ENCODE results near the gene FSD1. TPM values are rescaled to one million over a fixed set of nuclear protein-coding genes. Genes with fewer than 3 reads are reported as not detected.
"Not testable (repeated sequence)": the region's sequence is repeated elsewhere in the genome, so short reads cannot be mapped to it uniquely, and the experiment has no call there.

The FSD1 gene
- total RNA-seq, 1 donor from 2014 or later = 48.3 TPM

DNA sequence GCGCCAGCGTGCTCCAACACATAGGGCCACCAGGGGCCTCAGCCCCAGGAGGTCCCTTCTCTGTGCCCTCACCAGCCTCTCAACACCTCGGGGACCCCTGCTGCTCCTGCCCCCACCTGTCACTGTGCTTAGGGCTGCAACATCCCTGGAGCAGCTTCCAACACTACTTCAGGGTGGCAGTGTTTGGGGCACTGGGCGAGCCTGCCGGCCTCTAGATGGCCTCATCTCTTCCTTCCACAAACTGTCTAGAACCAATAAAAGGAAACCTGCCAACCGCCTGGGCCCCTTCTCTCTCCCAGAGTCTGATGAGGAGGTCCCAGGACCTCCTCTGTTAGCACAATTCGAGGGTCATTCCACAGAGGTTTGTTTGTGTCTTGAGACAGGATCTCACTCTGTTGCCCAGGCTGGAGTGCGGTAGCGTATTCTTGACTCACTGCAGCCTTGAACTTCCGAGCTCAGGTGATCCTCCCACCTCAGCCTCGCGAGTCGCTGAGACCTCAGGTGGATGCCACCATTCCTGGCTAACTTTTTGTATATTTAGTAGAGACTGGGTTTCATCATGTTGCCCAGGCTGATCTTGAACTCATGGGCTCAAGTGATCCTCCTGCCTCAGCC, 35.5 kb upstream of the FSD1 start:
- no peaks in the 10 kb centered on the region for H3K36me3 ChIP-seq
- H3K4me2 ChIP-seq = no peak overlapping the region
- no peaks in the 10 kb centered on the region for H3K4me1 ChIP-seq
- no peaks in the 10 kb centered on the region for H3K79me2 ChIP-seq (ENCODE audit: low read depth)
- no peaks in the 10 kb centered on the region for H3K9me3 ChIP-seq (ENCODE audit: low read depth)
- H3K27me3 ChIP-seq = no peaks in the 10 kb centered on the region
- H3F3A ChIP-seq (ENCODE audit: low read depth) = peaks cover 6% of the 10 kb centered on the region
- no peak overlapping the region for H2AFZ ChIP-seq (replicated peaks)
- Mint-ChIP-seq H3K9me3 (no peaks in the 10 kb centered on the region), H3K27ac (no peak overlapping the region), H3K4me1 (peaks cover 4% of the 10 kb centered on the region), H3K36me3 (peaks cover 2% of the 10 kb centered on the region), H3K27me3 (ENCODE audit: insufficient read depth, low read depth) (peaks cover 6% of the 10 kb centered on the region), H3K4me3 (no peak overlapping the region)
- peaks cover 5% of the 10 kb centered on the region for H4K20me1 ChIP-seq (ENCODE audit: low read depth)
- DNase-seq (ENCODE audit: low spot score) = no peak
- no peak overlapping the region for H3K9ac ChIP-seq
- H3K4me3 ChIP-seq = no peak overlapping the region
- no peak for TF ChIP-seq EZH2 (IDR thresholded peaks at IDR 0.05)
- TF ChIP-seq, protein P1, sequence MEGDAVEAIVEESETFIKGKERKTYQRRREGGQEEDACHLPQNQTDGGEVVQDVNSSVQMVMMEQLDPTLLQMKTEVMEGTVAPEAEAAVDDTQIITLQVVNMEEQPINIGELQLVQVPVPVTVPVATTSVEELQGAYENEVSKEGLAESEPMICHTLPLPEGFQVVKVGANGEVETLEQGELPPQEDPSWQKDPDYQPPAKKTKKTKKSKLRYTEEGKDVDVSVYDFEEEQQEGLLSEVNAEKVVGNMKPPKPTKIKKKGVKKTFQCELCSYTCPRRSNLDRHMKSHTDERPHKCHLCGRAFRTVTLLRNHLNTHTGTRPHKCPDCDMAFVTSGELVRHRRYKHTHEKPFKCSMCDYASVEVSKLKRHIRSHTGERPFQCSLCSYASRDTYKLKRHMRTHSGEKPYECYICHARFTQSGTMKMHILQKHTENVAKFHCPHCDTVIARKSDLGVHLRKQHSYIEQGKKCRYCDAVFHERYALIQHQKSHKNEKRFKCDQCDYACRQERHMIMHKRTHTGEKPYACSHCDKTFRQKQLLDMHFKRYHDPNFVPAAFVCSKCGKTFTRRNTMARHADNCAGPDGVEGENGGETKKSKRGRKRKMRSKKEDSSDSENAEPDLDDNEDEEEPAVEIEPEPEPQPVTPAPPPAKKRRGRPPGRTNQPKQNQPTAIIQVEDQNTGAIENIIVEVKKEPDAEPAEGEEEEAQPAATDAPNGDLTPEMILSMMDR (IDR thresholded peaks at IDR 0.05) = no peak
- no peak for TF ChIP-seq EZH2phosphoT487 (IDR thresholded peaks at IDR 0.05)
- H3K27ac ChIP-seq = no peak overlapping the region

DNA sequence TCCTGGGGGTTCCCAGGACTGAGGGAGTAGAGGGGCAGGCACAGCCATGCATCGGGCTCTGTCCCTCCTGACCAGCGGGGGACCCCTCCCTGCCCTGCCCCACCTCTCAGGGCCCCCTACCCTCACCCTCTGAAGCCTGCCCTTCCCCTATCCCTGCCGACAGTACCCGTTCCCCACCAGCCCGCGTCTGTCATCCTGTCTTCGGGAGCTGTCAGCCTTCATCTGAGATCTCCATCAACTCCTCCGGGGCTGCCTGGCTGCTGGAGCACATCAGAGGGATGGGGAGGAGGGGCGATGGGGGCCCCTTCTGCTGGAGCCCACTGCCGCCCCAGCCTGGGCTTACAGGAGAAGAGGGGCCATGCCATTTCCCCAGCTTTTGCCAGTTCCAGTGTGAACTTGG, 31.5 kb upstream of the FSD1 start:
- no peak overlapping the region for H3K4me2 ChIP-seq
- no peaks in the 10 kb centered on the region for H3K79me2 ChIP-seq (ENCODE audit: low read depth)
- Mint-ChIP-seq H3K27ac (no peak overlapping the region), H3K36me3 (peaks cover 2% of the 10 kb centered on the region), H3K9me3 (no peaks in the 10 kb centered on the region), H3K4me3 (no peak overlapping the region), H3K4me1 (peaks cover 7% of the 10 kb centered on the region), H3K27me3 (ENCODE audit: insufficient read depth, low read depth) (no peaks in the 10 kb centered on the region)
- no peaks in the 10 kb centered on the region for H3K36me3 ChIP-seq
- peaks cover 5% of the 10 kb centered on the region for H3F3A ChIP-seq (ENCODE audit: low read depth)
- H3K9ac ChIP-seq = no peak overlapping the region
- H3K27ac ChIP-seq = no peak overlapping the region
- no peak overlapping the region for H2AFZ ChIP-seq (replicated peaks)
- no peaks in the 10 kb centered on the region for H4K20me1 ChIP-seq (ENCODE audit: low read depth)
- H3K4me3 ChIP-seq = no peak overlapping the region
- no peaks in the 10 kb centered on the region for H3K9me3 ChIP-seq (ENCODE audit: low read depth)
- TF ChIP-seq EZH2phosphoT487 (IDR thresholded peaks at IDR 0.05) = no peak
- TF ChIP-seq, protein P1 (IDR thresholded peaks at IDR 0.05) = no peak
- no peak for TF ChIP-seq EZH2 (IDR thresholded peaks at IDR 0.05)
- no peak for DNase-seq (ENCODE audit: low spot score)
- peaks cover 13% of the 10 kb centered on the region for H3K27me3 ChIP-seq
- no peaks in the 10 kb centered on the region for H3K4me1 ChIP-seq

DNA sequence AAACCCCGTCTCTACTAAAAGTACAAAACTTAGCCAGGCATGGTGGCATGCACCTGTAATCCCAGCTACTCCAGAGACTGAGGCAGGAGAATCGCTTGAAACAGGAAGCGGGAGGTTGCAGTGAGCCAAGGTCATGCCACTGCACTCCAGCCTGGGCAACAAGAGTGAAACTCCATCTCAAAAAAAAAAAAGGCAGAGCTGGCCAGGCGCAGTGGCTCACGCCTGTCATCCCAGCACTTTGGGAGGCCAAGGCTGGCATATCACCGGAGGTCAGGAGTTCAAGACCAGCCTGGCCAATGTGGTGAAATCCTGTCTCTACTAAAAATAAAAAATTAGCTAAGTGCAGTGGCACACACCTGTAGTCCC, 30.1 kb upstream of the FSD1 start:
- not testable (repeated sequence) for H3K79me2 ChIP-seq (ENCODE audit: low read depth); H3K27ac ChIP-seq; H3K9ac ChIP-seq; H3K4me2 ChIP-seq; H3K4me3 Mint-ChIP-seq; H3K9me3 Mint-ChIP-seq; H3K27ac Mint-ChIP-seq; H4K20me1 ChIP-seq (ENCODE audit: low read depth); H3K36me3 Mint-ChIP-seq; H3K36me3 ChIP-seq; H3K4me1 ChIP-seq; DNase-seq (ENCODE audit: low spot score); H3K4me3 ChIP-seq; H2AFZ ChIP-seq (replicated peaks); H3K27me3 Mint-ChIP-seq (ENCODE audit: insufficient read depth, low read depth); H3K9me3 ChIP-seq (ENCODE audit: low read depth)
- H3K4me1 Mint-ChIP-seq = peaks cover 13% of the 10 kb centered on the region
- Histone ChIP-seq H3F3A (ENCODE audit: low read depth) (peaks cover 17% of the 10 kb centered on the region), H3K27me3 (peaks cover 27% of the 10 kb centered on the region)

DNA sequence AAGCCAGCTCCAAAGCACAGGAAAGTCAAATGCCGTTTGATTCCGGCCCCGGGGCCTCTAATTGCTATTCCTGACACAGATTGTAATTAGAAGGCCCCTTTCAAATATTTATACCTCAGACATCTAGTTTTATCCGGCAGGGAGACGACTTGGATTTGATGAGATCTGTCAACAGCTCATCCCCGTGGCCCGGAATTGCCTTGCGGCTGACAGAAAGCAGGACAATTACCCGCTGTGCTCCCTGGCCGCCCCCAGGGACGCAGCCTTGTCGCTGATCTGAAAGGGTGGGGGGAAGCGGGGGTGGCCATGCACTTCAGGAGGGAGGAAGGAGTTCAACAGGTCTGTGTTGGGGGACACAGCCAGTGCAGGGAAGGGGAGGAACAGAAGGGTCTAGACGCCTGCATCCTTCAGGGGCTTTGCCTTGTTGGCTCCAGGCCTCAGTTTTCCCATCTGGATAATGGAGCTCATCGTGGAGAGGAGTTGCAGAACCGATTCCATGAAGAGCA, 27.2 kb upstream of the FSD1 start:
- Histone ChIP-seq H3K27ac (no peak overlapping the region), H3K36me3 (no peaks in the 10 kb centered on the region), H3K27me3 (peaks cover 57% of the 10 kb centered on the region), H3K4me2 (no peak overlapping the region), H3K9me3 (ENCODE audit: low read depth) (no peaks in the 10 kb centered on the region), H3F3A (ENCODE audit: low read depth) (peaks cover 22% of the 10 kb centered on the region), H2AFZ (replicated peaks) (no peak overlapping the region), H4K20me1 (ENCODE audit: low read depth) (no peaks in the 10 kb centered on the region), H3K4me1 (peaks cover 12% of the 10 kb centered on the region), H3K4me3 (no peak overlapping the region), H3K9ac (no peak overlapping the region), H3K79me2 (ENCODE audit: low read depth) (no peaks in the 10 kb centered on the region)
- no peaks in the 10 kb centered on the region for H3K36me3 Mint-ChIP-seq
- H3K4me1 Mint-ChIP-seq = peaks cover 13% of the 10 kb centered on the region
- no peak for DNase-seq (ENCODE audit: low spot score)
- no peaks in the 10 kb centered on the region for H3K9me3 Mint-ChIP-seq
- H3K4me3 Mint-ChIP-seq = no peak overlapping the region
- TF ChIP-seq EZH2 (IDR thresholded peaks at IDR 0.05) (no peak), EZH2phosphoT487 (IDR thresholded peaks at IDR 0.05) (no peak)
- TF ChIP-seq, protein P1 (IDR thresholded peaks at IDR 0.05) = no peak
- no peak overlapping the region for H3K27ac Mint-ChIP-seq
- peaks cover 24% of the 10 kb centered on the region for H3K27me3 Mint-ChIP-seq (ENCODE audit: insufficient read depth, low read depth)
